Measurements from ENCODE around the gene MAP3K4. TPM values are rescaled to one million over a fixed set of nuclear protein-coding genes. Genes with fewer than 3 reads are reported as not detected.

Gene MAP3K4
- total and polyA plus RNA-seq, 2 of the 8 experiments (the other 6 are each of a cell fraction or from before 2014, with no cell fraction given): 16.6 to 51.6 TPM

- Histone ChIP-seq H3K23me2 (ENCODE audit: low read depth, low read length) (no peaks in the 10 kb centered on the region), H2BK15ac (ENCODE audit: low read length) (no peak overlapping the region), H3K79me2 (ENCODE audit: control insufficient read depth in 1 of 2, insufficient read depth in 2 of 2, low read length in 2 of 2) (no peaks in the 10 kb centered on the region; a peak in 1 of 4 replicates), H3K9me3 (ENCODE audit: insufficient read depth in 2 of 2, low read depth in 1 of 2, low read length in 1 of 2) (peaks cover 3 to 11% of the 10 kb centered on the region in 2 experiments; a peak in 3 of 4 replicates), H2AFZ (ENCODE audit: low read length) (no peak overlapping the region), H2BK20ac (ENCODE audit: low read length) (no peak overlapping the region), H3K56ac (replicated peaks; ENCODE audit: insufficient read length, low read depth, low read length) (no peak overlapping the region), H3K18ac (ENCODE audit: extremely low read depth, low read length) (no peak overlapping the region), H3K36me3 (ENCODE audit: control insufficient read depth in 2 of 4, insufficient read depth in 4 of 4, low read length in 3 of 4) (peaks cover 2 to 26% (median 6%) of the 10 kb centered on the region in 4 experiments; a peak in 6 of 8 replicates), H2BK5ac (ENCODE audit: low read depth, low read length) (no peak overlapping the region; the same call in 1 of the 2 replicates), H3K4ac (replicated peaks; ENCODE audit: insufficient read length, low read depth, low read length) (no peak overlapping the region), H4K20me1 (replicated peaks in 1 of 2; ENCODE audit: control insufficient read depth in 1 of 2, insufficient read depth in 2 of 2, low read length in 2 of 2) (no peaks in the 10 kb centered on the region), H3K4me3 (ENCODE audit: extremely low read depth in 1 of 4, insufficient read depth in 2 of 4, low read depth in 3 of 4, low read length in 4 of 4) (no peak overlapping the region), H3K27me3 (replicated peaks in 1 of 4; ENCODE audit: control insufficient read depth in 3 of 4, extremely low read depth in 1 of 4, insufficient read depth in 3 of 4, low read length in 3 of 4) (no peaks in the 10 kb centered on the region), H2AK5ac (ENCODE audit: low read depth, low read length) (no peak overlapping the region), H3K27ac (ENCODE audit: low read depth, low read length) (no peak overlapping the region), H3K79me1 (ENCODE audit: low read depth, low read length) (no peaks in the 10 kb centered on the region; the same call in 1 of the 2 replicates), H3K9ac (replicated peaks in 1 of 4; ENCODE audit: extremely low read depth in 1 of 4, low read depth in 3 of 4, low read length in 3 of 4) (no peak overlapping the region; a peak in 1 of 7 replicates), H3K23ac (ENCODE audit: insufficient read length) (no peak overlapping the region), H4K5ac (ENCODE audit: insufficient read length, low read depth, low read length) (no peak overlapping the region), H3K4me1 (replicated peaks in 1 of 4; ENCODE audit: control insufficient read depth in 3 of 4, insufficient read depth in 4 of 4, low read length in 3 of 4) (peaks cover 0 to 10% (median 3%) of the 10 kb centered on the region in 4 experiments; a peak in 4 of 7 replicates), H3K4me2 (ENCODE audit: insufficient read depth in 1 of 2, low read depth in 2 of 2, low read length in 2 of 2) (no peak overlapping the region), H2BK12ac (ENCODE audit: low read depth, low read length) (no peak overlapping the region), H2BK120ac (replicated peaks; ENCODE audit: low read depth, low read length) (no peak overlapping the region), H4K8ac (ENCODE audit: extremely low read depth, insufficient read depth, low read length) (no peak overlapping the region), H3K14ac (ENCODE audit: insufficient read length) (no peak overlapping the region), H4K91ac (replicated peaks; ENCODE audit: insufficient read length, low read length) (no peak overlapping the region)
- ChIA-PET POLR2A (ENCODE audit: partially characterized antibody) (interaction anchor here (1.0 kb wide), 1 partner anchor 113 kb away, joined by 3 read pairs; the partner anchor contains the start of gene AGPAT4), CTCF (ENCODE audit: partially characterized antibody) (interaction anchor here (1.0 to 3.2 kb wide), 2 partner anchors 58 to 211 kb away, joined by 3 to 15 read pairs; no protein-coding TSS in a partner anchor)
- 94% methylated on average over 15 of the region's 15 CpGs; no CpG with 5 or more reads in 1 of the 2 experiments for WGBS, 2 experiments (ENCODE audit: extremely low coverage in 1 of 2, insufficient coverage in 1 of 2, insufficient read length in 1 of 2, insufficient replicate concordance in 2 of 2, low coverage in 1 of 2, low lambda C conversion rate in 2 of 2, missing lambda C conversion rate in 1 of 2)
- DNase-seq (ENCODE audit: low read depth in 1 of 2, low spot score in 2 of 2) (no peak), FAIRE-seq (no peak)
- no peak for TF ChIP-seq CBX5 (IDR thresholded peaks at IDR 0.05; ENCODE audit: low read depth, low read length)
- TF ChIP-seq CTBP2 (IDR thresholded peaks at IDR 0.05; ENCODE audit: borderline replicate concordance, insufficient read depth, insufficient read length, low read length): no peak
- TF ChIP-seq ATF3 (IDR thresholded peaks at IDR 0.05; ENCODE audit: insufficient read depth, low read depth, low read length): no peak
- no peak for TF ChIP-seq EGR1 (IDR thresholded peaks at IDR 0.05; ENCODE audit: borderline replicate concordance, low read depth, low read length)
These were observed 169.6 kb downstream of the MAP3K4 start for GRCh38 chr6:161161121-161161520.
